Neuronal stem cell (in vitro differentiated cells): ENCODE results near the gene GPR119.
"Not testable (repeated sequence)": the region's sequence is repeated elsewhere in the genome, so short reads cannot be mapped to it uniquely, and the experiment has no call there.

Source experiments
- DNase-seq: peaks from one replicate; pipeline ENCODE4 v3.0.0-alpha.2; 2013; ENCODE audit warnings: low spot score
- H2AFZ ChIP-seq: one replicate; pipeline ENCODE4 v1.6.1; 2013; ENCODE audit warnings: mild to moderate bottlenecking, low read length, inconsistent platforms
- H2AK5ac ChIP-seq: 2 replicates; pipeline ENCODE4 v1.6.1; 2013; ENCODE audit warnings: low read depth, mild to moderate bottlenecking, inconsistent platforms, low read length, moderate library complexity, mixed read lengths
- H2BK120ac ChIP-seq: 2 replicates; pipeline ENCODE4 v1.6.1; 2013; ENCODE audit warnings: low read depth, mild to moderate bottlenecking, inconsistent platforms, low read length, moderate library complexity, mixed read lengths
- H2BK12ac ChIP-seq: one replicate; pipeline ENCODE4 v1.6.1; 2013; ENCODE audit warnings: low read length, inconsistent platforms
- H2BK15ac ChIP-seq: 2 replicates; pipeline ENCODE4 v1.6.1; 2013; ENCODE audit warnings: mild to moderate bottlenecking, low read length, inconsistent platforms, mixed read lengths
- H2BK5ac ChIP-seq: one replicate; pipeline ENCODE4 v1.6.1; 2013; ENCODE audit warnings: inconsistent platforms, mild to moderate bottlenecking, low read length, moderate library complexity
- H3K14ac ChIP-seq: one replicate; pipeline ENCODE4 v1.6.1; 2013; ENCODE audit warnings: low read length, inconsistent platforms
- H3K18ac ChIP-seq: 2 replicates; pipeline ENCODE4 v1.6.1; 2013; ENCODE audit warnings: low read length, inconsistent platforms
- H3K23ac ChIP-seq: 2 replicates; pipeline ENCODE4 v1.6.1; 2013; ENCODE audit warnings: low read depth, mild to moderate bottlenecking, mixed read lengths, low read length, inconsistent platforms; ENCODE audit not compliant: poor library complexity
- H3K27ac ChIP-seq: replicated peaks from 3 replicates; pipeline ENCODE4 v1.5.1; 2013; ENCODE audit warnings: low read length, inconsistent platforms
- H3K27me3 ChIP-seq, 3 experiments: 2 replicates each; pipeline ENCODE4 v1.6.1; 2013; ENCODE audit warnings: low read length in 3 of 3, mild to moderate bottlenecking in 2 of 3, inconsistent platforms in 1 of 3, low read depth in 1 of 3, mixed read lengths in 1 of 3, moderate library complexity in 1 of 3; ENCODE audit not compliant: control insufficient read depth in 3 of 3, insufficient read depth in 3 of 3
- H3K36me3 ChIP-seq, 2 donors: replicated peaks in 1 of 2; 2 replicates each; pipeline ENCODE4 v1.6.1; 2013; ENCODE audit warnings: low read length in 2 of 2; ENCODE audit not compliant: control insufficient read depth in 2 of 2, insufficient read depth in 2 of 2
- H3K4ac ChIP-seq: 2 replicates; pipeline ENCODE4 v1.6.1; 2013; ENCODE audit warnings: inconsistent platforms, mild to moderate bottlenecking, low read length, moderate library complexity
- H3K4me1 ChIP-seq, 2 donors: 1 replicate in 1 of 2; 2 replicates in 1 of 2; pipeline ENCODE4 v1.6.1; 2013; ENCODE audit warnings: low read length in 2 of 2, low read depth in 1 of 2; ENCODE audit not compliant: control insufficient read depth in 2 of 2, insufficient read depth in 1 of 2
- H3K4me2 ChIP-seq: one replicate; pipeline ENCODE4 v1.6.1; 2013; ENCODE audit warnings: mild to moderate bottlenecking, low read length, inconsistent platforms; ENCODE audit not compliant: insufficient read depth, poor library complexity, severe bottlenecking
- H3K4me3 ChIP-seq, 2 donors: 2 replicates each; pipeline ENCODE4 v1.5.1; 2013; ENCODE audit warnings: low read length in 2 of 2, mild to moderate bottlenecking in 2 of 2, inconsistent platforms in 1 of 2, moderate library complexity in 1 of 2
- H3K79me1 ChIP-seq: one replicate; pipeline ENCODE4 v1.6.1; 2013; ENCODE audit warnings: low read depth, mild to moderate bottlenecking, inconsistent platforms, low read length, moderate library complexity
- H3K9ac ChIP-seq: one replicate; pipeline ENCODE4 v1.6.1; 2013; ENCODE audit warnings: mild to moderate bottlenecking, low read depth, low read length, inconsistent platforms; ENCODE audit not compliant: poor library complexity
- H3K9me3 ChIP-seq, 2 donors: replicated peaks in 1 of 2; 2 replicates each; pipeline versions ENCODE3 to v1.6.1; 2013; ENCODE audit warnings: low read length in 2 of 2, mild to moderate bottlenecking in 2 of 2, inconsistent platforms in 1 of 2, low read depth in 1 of 2, mixed read lengths in 1 of 2, moderate library complexity in 1 of 2; ENCODE audit not compliant: control insufficient read depth in 2 of 2, insufficient read depth in 1 of 2
- H4K8ac ChIP-seq: one replicate; pipeline ENCODE4 v1.6.1; 2013; ENCODE audit warnings: low read depth, mild to moderate bottlenecking, inconsistent platforms, low read length, moderate library complexity
- H4K91ac ChIP-seq: one replicate; pipeline ENCODE4 v1.6.1; 2013; ENCODE audit warnings: low read length, low read depth, mild to moderate bottlenecking, inconsistent platforms; ENCODE audit not compliant: poor library complexity
- WGBS, 2 donors: extraction: QIAGEN DNeasy Blood & Tissue Kit; methylation state at CpG; one replicate each; pipeline ENCODE4 v1.1.7; 2013; ENCODE audit warnings: missing lambda C conversion rate in 2 of 2, mixed read lengths in 1 of 2; ENCODE audit not compliant: insufficient read length in 2 of 2, insufficient replicate concordance in 1 of 2; ENCODE audit errors: extremely low coverage in 2 of 2; 5-methylcytosine and 5-hydroxymethylcytosine counted together

Gene GPR119

DNA sequence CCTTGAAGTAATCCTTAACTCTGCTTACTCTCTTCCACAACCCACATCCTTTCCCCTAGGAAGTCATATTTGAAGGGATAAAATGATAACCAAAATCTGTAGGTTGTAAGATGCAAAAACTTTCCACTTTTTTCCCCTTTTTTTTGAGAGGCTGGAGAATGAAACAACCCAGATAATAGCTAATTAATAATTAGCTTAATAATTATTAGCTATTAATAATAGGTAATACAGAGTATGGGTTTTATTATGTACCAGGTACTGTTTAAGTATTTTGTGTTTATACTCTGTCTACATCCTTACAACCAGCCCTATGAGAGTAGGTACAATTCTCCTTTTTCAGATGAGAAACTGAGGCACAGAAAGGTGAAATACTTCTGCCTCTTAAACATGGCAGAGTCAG lies 9.4 kb downstream of the GPR119 start:
- no peak for DNase-seq
- H3K4ac ChIP-seq, result no peak overlapping the region
- H3K4me2 ChIP-seq, result no peak overlapping the region
- H3K36me3 ChIP-seq, result no peaks in the 10 kb centered on the region
- no peaks in the 10 kb centered on the region for H3K79me1 ChIP-seq
- H3K14ac ChIP-seq, result no peak overlapping the region
- H2AFZ ChIP-seq, result no peak overlapping the region
- H2BK12ac ChIP-seq, result no peak overlapping the region
- H2BK5ac ChIP-seq, result no peak overlapping the region
- H3K23ac ChIP-seq, result no peak overlapping the region
- H3K4me3 ChIP-seq, result no peak overlapping the region
- H3K27me3 ChIP-seq, result no peaks in the 10 kb centered on the region
- H4K8ac ChIP-seq, result no peak overlapping the region
- H3K4me1 ChIP-seq, result no peaks in the 10 kb centered on the region
- no peak overlapping the region for H2BK15ac ChIP-seq
- no peak overlapping the region for H3K18ac ChIP-seq
- H2BK120ac ChIP-seq, result no peak overlapping the region
- H3K27ac ChIP-seq, result no peak overlapping the region
- no peak overlapping the region for H4K91ac ChIP-seq
- no peak overlapping the region for H3K9ac ChIP-seq
- no peak overlapping the region for H2AK5ac ChIP-seq
- no peaks in the 10 kb centered on the region for H3K9me3 ChIP-seq

DNA sequence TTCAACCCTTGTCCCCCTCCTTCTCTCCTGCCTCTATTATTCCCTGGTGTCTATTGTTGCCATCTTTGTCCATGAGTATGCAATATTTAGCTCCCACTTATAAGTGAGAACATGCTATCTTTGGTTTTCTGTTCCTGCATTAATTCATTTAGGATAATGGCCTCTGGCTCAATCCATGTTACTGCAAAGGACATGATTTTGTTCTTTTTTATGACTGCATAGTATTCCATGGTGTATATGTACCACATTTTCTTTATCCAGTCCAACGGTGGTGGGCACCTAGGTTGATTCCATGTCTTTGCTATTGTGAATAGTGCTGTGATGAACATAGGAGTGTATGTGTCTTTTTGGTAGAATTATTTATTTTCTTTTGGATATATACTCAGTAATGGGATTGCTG lies 33.4 kb downstream of the GPR119 start:
- DNase-seq, H3K36me3 ChIP-seq, H2AK5ac ChIP-seq, H2BK12ac ChIP-seq, H2BK15ac ChIP-seq, H3K18ac ChIP-seq, H3K4ac ChIP-seq, H4K91ac ChIP-seq, H3K9me3 ChIP-seq, H3K4me2 ChIP-seq, H3K23ac ChIP-seq, H2AFZ ChIP-seq, H2BK120ac ChIP-seq, H2BK5ac ChIP-seq, H4K8ac ChIP-seq, H3K4me3 ChIP-seq, H3K9ac ChIP-seq, H3K4me1 ChIP-seq, H3K27me3 ChIP-seq, H3K14ac ChIP-seq, H3K27ac ChIP-seq, H3K79me1 ChIP-seq: not testable (repeated sequence)
- WGBS, 2 donors, result no CpG with 5 or more reads among the region's 1 CpG

DNA sequence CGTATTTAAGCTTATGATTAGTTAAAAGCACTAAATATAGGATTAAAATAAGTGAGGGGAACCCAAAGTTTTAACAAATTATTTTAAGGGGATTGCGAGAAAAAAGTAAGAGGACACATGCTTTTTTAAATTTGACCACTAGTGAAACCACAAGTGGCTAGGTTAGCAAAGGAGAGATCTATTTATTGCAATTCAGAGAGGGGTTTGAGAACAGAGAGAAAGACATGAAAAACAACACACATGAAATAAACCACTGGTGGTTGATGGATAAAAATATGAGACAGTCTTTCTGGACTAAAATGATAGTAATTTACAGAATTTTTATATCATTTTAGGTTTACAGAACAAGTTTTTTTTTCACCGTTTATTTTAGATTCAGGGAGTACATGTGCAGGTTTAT lies 33.9 kb downstream of the GPR119 start:
- DNase-seq, result no peak
- H3K4me3 ChIP-seq, result no peak overlapping the region
- no peak overlapping the region for H3K23ac ChIP-seq
- H3K18ac ChIP-seq, result no peak overlapping the region
- H3K9ac ChIP-seq, result no peak overlapping the region
- no peak overlapping the region for H2AK5ac ChIP-seq
- no peaks in the 10 kb centered on the region for H3K9me3 ChIP-seq
- H2BK15ac ChIP-seq, result no peak overlapping the region
- H3K79me1 ChIP-seq, result no peaks in the 10 kb centered on the region
- H3K4me1 ChIP-seq, result no peaks in the 10 kb centered on the region
- no peak overlapping the region for H4K91ac ChIP-seq
- H3K27ac ChIP-seq, result no peak overlapping the region
- no peak overlapping the region for H2AFZ ChIP-seq
- no peak overlapping the region for H3K4me2 ChIP-seq
- WGBS, 2 donors, result no CpG with 5 or more reads among the region's 3 CpGs
- no peak overlapping the region for H3K14ac ChIP-seq
- no peaks in the 10 kb centered on the region for H3K27me3 ChIP-seq
- no peak overlapping the region for H2BK120ac ChIP-seq
- H3K4ac ChIP-seq, result no peak overlapping the region
- H4K8ac ChIP-seq, result no peak overlapping the region
- H3K36me3 ChIP-seq, result peaks cover 0 to 10% of the 10 kb centered on the region in 2 donors
- H2BK5ac ChIP-seq, result no peak overlapping the region
- H2BK12ac ChIP-seq, result no peak overlapping the region

DNA sequence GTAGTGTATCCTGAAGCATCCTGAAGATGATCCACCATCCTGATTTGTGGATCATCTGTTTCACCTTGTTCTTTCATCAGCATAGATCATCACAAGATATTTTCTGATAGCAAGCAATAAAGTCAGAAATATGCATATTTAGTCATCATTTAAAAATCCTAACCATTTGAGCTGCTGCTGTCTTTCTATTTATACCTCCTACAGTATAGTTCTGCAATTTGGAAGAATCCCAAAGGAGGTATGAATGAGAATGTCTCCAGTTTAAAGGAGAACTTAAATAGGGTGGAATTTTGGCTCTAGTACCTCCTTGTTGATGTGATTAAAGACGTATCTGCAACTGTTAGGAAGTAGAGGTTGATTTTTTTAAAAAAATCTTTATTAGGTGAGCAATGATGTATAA lies 38.2 kb downstream of the GPR119 start:
- Histone ChIP-seq H3K4me2 (no peak overlapping the region), H3K14ac (no peak overlapping the region), H3K4me1 (no peaks in the 10 kb centered on the region), H2AK5ac (no peak overlapping the region), H3K9me3 (no peaks in the 10 kb centered on the region), H3K27ac (no peak overlapping the region), H3K23ac (no peak overlapping the region), H3K27me3 (no peaks in the 10 kb centered on the region), H3K9ac (no peak overlapping the region), H3K79me1 (no peaks in the 10 kb centered on the region), H3K36me3 (peaks cover 0 to 10% of the 10 kb centered on the region in 2 donors), H2BK120ac (no peak overlapping the region), H3K18ac (no peak overlapping the region), H4K91ac (no peak overlapping the region), H2AFZ (no peak overlapping the region), H2BK15ac (no peak overlapping the region), H3K4ac (no peak overlapping the region), H2BK12ac (no peak overlapping the region), H4K8ac (no peak overlapping the region), H3K4me3 (no peak overlapping the region), H2BK5ac (no peak overlapping the region)
- no peak for DNase-seq
- no CpG with 5 or more reads among the region's 1 CpG for WGBS, 2 donors
